Ishikawa (cell line): ENCODE data around the gene NCAPH2.

Experiments
- CEBPB ChIP-seq: IDR thresholded peaks from 2 replicates; pipeline ENCODE4 v1.6.1; 2012
- CREB1 ChIP-seq: IDR thresholded peaks from 2 replicates; pipeline ENCODE4 v1.6.1; 2012; ENCODE audit warnings: low read depth
- EGR1 ChIP-seq: IDR thresholded peaks from 2 replicates; pipeline ENCODE4 v1.6.1; 2012
- FOXM1 ChIP-seq: IDR thresholded peaks from 2 replicates; pipeline ENCODE4 v1.6.1; 2012; ENCODE audit warnings: low read depth, borderline replicate concordance
- RAD21 ChIP-seq: IDR thresholded peaks from 2 replicates; pipeline ENCODE4 v1.6.1; 2012; ENCODE audit warnings: low read depth
- REST ChIP-seq: IDR thresholded peaks from 2 replicates; pipeline ENCODE4 v1.6.1; 2012; ENCODE audit warnings: low read depth, mild to moderate bottlenecking
- TAF1 ChIP-seq: IDR thresholded peaks from 2 replicates; pipeline ENCODE4 v1.6.1; 2012; ENCODE audit warnings: low read depth, mild to moderate bottlenecking
- YY1 ChIP-seq: IDR thresholded peaks from 2 replicates; pipeline ENCODE4 v1.6.1; 2012; ENCODE audit warnings: low read depth
- TF ChIP-seq, protein P1 (sequence below): IDR thresholded peaks from 2 replicates; pipeline ENCODE4 v1.6.1; 2012

DNA sequence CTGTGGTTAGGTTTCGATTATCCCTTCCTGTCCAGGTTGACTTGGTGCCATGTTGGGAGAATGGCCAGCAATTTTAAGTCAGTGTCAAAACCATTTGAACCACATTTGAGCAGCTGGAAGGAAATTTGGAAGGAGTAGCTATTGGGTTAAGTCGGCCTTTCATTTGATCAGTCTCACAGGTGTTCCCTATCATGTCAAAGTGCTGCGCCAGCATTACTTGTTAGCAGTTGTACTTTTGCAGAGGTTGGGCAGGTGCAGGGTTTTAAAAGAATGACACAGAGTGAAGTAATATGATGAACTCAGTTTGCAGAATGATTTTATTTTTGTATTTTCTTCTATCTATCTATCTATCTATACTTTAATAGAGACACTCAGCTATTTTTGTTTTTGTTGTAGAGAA is 28.2 kb downstream of the NCAPH2 start:
- TF ChIP-seq, protein P1, sequence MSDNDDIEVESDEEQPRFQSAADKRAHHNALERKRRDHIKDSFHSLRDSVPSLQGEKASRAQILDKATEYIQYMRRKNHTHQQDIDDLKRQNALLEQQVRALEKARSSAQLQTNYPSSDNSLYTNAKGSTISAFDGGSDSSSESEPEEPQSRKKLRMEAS = no peak
- no peak for TF ChIP-seq CEBPB
- no peak for TF ChIP-seq RAD21
- TF ChIP-seq TAF1 = no peak
- no peak for TF ChIP-seq FOXM1
- no peak for TF ChIP-seq EGR1
- no peak for TF ChIP-seq CREB1
- TF ChIP-seq YY1 = no peak
- TF ChIP-seq REST = no peak
